ENCODE data around the gene E2F2.

E2F2 gene, protein sequence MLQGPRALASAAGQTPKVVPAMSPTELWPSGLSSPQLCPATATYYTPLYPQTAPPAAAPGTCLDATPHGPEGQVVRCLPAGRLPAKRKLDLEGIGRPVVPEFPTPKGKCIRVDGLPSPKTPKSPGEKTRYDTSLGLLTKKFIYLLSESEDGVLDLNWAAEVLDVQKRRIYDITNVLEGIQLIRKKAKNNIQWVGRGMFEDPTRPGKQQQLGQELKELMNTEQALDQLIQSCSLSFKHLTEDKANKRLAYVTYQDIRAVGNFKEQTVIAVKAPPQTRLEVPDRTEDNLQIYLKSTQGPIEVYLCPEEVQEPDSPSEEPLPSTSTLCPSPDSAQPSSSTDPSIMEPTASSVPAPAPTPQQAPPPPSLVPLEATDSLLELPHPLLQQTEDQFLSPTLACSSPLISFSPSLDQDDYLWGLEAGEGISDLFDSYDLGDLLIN

DNA sequence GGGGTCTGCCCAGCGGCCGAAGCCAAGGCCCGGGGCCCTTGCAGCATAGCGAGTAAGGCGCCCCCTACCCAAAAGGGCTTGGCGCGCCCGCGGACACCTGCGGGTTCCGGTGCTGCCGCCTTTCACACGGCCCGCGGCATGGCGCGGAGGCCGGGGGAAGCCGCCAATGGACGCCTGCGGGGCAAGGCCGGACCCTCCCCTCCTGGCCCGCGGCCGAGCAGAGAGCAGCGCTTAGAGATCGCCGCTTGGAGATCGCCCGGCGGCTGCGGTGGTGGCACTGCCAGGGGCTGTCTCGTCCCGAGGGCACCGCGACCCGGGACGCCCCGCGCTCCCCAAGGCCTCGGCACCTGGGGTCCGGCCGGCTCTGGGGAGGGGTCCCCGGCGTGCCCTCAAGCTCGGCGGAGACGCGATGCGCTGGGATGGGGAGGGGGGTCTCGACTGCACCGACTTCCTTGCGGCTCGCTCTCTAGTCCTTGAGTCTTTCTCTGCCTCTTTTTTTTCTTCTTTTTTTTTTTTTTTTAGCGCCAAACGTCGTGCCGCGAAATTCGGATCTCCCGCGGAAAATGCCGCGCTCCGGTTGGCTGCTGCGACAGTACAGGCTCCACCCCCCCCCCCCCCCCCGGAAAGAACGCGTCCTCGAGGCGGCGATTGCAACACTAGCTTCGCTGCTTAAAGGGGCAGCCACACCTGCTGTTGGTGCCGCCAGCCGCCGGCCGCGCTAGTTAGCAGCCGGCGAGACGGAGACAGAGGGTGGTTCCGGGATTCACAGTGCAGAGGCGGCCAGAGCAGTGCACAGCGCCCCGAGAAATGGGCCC lies at the start of gene E2F2:
E2F2 (minus strand) TSS at position 487 of the 815 bp plus-strand sequence; CDS start at position 47, 440 bp downstream.
- DNase-seq (ENCODE audit: low read depth): peak; percentile 85

DNA sequence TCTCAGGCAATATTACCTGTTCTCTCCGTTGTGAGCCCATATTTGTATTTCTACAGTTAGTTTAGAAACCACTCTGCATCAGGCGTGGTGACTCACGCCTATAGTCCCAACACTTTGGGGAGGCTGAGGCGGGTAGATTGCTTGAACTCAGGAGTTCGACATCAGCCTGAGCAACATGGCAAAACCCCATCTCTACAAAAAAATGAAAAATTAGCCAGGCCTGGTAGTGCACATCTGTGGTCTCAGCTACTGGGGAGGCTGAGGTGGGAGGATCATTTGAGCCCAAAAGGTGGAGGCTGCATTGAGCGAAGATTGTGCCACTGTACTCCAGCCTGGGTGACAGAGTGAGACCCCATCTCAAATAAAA lies 47.9 kb upstream of the E2F2 start:
- DNase-seq (ENCODE audit: low read depth): no peak

DNA sequence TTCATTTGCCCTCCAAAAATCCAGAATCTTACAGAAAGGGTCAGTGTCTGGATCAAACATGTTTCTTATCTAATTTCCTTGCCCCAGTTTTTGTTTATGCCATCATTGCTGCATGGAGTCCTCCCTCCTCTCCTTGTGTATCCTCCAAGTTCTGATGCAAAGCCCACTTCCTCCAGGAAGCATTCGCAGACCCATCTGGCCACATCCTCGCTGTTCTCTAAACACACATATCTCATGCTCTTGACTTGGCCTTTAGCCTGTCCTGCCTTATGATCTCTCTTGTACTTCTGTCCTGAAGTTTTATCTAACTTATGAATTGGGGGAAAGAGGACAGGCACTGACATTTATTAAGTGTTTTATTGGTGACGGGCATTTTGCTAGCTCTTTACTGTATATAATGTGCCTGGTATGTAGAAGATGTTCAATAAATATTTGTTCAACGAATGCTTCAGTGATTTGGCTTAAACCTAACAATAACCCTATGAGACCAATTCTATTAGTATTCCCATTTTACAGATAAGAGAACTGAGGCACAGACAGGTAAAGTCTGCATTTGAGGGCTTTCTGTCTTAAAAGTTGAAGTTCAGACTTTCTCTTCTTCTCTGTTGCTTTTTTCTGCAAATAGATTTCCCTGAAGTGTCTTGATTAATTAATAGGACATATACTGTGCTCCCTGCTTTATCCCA lies 47.4 kb upstream of the E2F2 start:
- no peak for DNase-seq (ENCODE audit: low read depth)

DNA sequence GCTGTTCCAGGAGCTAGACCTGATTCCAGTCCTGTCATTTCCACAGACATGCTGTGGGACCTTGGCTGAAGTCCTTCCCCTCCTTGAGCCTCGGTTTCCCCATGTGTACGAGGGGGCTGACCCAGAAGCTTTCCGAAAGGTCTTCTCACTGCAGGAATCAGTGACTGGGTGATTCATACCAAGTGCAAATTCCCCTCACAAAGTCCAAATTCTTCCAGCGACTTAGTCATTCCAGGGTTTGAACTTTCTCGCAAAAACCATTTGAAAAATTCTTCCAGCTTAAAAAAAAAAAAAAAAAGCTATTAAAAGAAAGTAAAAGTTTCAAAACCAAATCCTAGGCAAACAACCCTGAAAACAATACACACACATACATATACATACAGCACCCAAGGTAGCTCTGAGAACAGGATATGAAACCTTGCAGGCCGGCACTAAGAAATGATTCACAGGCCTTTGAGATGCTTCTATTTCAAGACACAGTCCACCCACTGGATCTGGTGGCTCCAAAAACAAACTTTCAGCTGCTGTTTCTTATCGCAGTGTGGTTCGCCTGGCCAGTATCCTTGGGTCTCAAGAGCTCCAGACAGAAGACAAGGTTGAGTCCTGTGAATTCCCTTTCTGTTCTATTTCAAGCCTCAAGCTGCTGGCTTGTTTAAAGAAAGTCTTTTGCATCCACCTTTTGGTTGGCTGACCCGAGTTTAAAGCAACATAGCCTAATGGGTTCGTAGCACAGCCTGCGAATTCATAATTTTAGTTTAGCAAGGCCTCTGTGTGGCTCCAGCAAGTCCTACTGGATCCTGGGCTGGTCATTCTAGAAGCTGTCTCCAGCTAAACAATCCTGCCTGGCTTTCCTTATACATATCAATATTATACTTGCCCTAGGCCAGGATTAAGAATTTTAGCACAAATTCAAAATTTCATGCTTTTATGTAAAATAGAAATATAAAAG lies 46.3 kb upstream of the E2F2 start:
- DNase-seq (ENCODE audit: low read depth): peak; percentile 72

DNA sequence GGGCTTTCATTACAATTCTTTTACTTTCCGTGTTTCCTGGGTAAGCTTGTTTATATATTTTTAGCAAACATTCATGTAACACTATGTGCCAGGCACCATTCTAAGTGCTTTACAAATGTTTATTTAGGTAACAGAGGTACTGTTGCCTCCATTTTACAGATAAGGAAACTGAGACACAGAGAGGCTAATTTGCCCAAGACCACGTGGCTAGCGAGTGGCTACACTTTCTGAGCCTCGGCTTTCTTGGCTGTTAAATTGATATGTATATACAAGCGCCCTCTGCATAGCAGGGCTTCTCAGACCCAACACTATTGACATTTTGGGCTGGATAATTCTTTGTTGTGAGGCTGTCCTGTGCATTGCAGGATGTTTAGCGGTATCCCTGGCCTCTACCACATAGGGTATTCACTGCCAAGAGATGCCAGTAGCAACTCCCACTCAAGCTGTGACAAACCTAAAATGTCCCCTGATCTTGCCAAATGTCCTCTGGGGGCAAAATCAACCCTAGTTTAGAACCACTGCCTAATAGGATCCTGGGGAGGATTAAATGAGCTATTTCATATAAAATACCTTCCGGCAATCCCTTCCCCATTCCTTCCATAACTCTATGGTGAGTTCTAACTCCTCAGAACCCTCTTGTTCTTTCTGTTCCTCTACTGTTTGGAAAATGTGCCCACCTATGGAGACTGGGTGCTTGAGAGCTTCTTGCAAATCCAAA lies 45.5 kb upstream of the E2F2 start:
- DNase-seq (ENCODE audit: low read depth): peak; percentile 16

DNA sequence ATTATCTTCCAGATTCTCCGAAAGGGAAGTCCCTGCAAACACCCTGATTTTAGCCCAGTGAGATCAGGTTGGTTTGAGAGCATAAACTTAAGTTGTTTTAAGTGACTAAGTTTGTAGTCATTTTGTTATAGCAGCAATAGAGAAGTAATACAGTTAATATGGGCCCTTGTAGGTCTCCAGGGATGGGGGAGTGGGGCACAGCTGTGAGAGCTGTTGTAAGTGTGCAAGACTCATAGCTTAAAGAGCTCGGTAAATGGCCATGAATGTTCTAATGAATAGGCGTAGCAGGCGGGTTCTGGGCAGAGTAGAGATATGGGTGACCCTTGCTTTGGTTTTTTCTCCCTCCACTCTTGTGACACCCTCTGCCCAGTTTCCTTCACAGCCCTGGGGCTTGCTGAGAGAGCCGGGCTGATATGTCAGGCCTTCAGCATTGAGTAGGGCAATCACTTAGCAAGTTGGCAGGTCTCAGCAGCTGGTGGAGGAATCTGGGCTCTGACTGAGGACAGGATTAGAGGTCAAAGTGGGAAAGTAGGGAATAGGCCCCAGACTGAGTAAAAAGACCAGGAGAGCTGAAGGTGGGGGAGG lies 44.3 kb upstream of the E2F2 start:
- no peak for DNase-seq (ENCODE audit: low read depth)

DNA sequence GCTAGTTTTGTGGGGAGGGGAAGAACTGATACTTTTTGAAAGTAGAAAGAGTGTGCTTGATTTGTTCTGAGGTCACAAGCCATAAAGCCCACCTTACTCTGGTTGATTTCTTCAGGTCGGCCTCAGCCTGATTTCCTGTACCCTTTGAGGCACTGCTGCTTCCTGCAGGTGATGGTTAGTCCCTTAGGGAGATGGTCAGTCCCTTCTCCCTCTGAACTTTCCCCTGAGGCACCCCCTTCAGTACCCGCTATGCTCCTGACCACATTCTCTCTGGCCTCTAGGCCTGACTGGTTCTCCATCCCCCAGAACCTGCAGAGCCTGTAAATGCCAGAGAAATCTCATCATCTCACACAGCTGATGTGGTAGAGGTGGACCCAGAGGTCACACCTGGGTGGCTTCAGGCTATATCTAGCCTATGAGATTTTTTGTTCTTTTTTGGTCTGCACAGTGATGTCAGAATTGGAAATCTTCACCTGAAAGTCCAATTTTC lies 43.3 kb upstream of the E2F2 start:
- no peak for DNase-seq (ENCODE audit: low read depth)

DNA sequence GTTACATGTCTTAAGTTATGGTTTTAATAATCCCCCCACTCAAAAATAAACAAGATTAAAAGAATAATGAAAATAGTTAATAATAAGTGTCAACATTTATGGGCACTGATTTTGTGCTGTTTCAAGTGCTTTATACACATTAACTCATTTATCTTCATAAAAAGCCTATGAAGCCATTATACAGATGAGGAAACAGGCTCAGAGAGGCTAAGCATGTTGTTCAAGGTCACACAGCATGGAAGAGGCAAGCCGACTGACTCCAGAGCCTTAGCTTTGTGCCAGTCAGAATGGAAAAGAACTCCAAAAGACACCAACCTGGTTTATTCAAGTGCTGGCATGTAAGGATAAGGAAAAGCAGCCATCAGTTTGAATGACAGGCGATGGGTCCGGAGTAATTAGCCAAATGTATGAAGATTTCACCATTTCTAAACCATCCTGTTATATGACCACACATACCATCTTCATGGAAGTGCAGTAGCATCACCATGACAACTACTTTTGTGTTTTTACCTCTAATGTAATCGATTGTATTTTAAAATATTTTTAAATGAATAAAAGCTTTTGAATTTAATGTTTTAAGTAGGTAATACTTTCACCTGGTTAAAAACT lies 42.6 kb upstream of the E2F2 start:
- no peak for DNase-seq (ENCODE audit: low read depth)

DNA sequence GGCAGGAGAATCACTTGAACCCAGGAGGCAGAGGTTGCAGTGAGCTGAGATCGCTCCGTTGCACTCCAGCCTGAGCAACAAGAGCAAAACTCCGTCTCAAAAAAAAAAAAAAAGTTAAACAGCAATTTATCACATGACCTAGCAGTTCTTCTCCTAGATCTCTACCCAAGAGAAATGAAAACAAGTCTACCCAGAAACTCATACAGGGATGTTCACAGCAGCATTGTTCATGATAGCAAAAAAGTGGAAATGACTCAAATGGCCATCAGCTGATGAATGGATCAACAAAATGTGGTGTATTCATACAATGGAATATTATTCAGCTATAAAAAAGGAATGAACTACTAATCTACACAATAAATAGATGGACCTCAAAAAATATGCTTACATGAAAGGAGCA lies 40.4 kb upstream of the E2F2 start:
- no peak for DNase-seq (ENCODE audit: low read depth)

DNA sequence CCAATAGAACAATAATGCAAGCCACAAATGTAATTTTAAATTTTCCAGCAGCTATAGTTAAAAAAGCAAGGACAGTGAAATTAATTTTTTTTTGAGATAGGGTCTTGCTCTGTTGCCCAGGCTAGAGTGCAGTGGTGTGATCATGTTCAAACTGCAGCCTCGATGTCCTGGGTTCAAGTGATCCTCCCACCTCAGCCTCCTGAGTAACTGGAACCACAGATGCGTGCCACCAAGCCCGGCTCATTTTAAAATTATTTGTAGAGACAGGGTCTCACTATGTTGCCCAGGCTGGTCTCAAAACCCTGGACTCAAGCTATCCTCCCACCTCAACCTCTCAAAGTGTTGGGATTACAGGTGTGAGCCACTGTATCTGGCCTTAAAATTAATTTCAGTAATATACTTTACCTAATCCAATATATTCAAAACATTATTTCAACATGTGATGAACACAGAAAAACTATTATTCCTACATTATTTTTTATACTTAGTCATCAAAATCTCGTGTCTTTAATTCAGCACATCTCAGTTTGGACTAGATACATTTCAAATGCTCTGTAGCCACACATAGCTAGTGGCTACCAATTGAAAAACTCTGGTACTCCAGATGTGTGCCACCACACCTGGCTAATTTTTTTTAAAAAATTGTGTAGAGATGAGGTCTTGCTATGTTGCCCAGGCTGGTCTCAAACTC lies 39.1 kb upstream of the E2F2 start:
- no peak for DNase-seq (ENCODE audit: low read depth)

DNA sequence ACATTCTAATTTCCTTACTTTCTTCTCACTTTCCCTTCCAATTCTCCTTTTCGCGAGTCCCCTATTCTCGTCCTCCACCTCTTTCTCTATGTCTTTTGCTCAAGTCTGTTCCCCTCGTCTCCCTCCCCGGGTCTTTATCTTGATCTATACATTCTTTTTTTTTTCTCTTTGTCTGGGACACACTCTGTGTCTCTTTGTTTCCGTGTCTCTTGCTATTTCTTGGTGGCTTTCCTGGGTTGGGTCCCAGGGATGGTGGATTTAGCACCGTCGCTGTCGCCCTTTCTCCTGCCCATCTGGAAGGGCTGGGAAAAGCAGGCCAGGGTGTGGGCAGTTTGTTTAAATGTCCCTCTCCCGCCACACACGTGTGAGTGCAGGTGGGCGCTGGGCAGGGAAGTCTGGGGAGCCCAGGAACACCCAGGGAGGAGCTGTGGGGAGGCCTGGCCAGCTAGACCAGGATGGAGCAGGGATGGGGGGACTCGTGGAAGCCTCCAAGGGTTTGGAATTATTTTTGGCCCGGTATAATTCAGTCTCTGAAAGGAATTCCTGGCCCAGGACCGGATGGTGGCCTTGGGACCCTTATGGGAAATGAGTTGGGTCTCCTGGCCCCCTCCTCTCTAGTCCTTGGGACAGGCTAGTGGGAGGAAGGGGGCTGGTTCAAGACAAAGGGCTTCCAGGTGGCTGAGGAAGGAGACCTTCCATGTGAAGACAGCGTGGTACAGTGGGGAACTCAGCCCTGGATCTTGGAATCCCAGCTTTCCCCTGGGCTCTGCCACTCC lies 37.8 kb upstream of the E2F2 start:
- DNase-seq (ENCODE audit: low read depth): no peak

DNA sequence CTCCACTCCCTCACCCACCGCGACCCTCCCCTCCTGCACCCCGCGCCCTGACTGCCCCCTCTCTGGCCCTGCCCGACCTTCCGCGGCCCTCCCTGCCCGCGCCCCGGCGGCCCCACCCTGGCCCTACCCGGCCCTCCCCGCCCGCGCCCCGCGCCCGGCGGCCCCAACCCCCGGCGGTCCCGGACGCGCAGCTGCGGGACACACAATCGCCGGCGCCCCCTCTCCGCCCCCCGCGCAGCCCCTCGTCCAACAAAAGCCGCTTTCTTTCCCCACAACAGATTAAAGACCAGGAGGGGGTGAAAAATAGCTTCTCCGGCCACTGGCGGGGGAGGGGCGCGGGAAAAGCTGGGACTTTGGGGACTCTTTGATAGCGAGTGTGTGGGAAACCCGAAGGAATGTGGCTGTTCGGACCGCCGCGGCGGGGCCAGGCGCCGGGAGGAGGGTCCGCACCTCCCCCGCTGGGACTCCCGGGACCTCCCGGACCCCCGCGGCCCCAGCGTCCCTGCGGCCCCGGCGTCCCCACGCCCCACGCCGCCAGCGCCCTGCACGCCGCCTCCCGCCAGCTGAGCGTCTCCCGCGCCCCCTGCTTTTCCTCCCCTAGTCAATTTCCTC lies 37.1 kb upstream of the E2F2 start:
- no peak for DNase-seq (ENCODE audit: low read depth)

DNA sequence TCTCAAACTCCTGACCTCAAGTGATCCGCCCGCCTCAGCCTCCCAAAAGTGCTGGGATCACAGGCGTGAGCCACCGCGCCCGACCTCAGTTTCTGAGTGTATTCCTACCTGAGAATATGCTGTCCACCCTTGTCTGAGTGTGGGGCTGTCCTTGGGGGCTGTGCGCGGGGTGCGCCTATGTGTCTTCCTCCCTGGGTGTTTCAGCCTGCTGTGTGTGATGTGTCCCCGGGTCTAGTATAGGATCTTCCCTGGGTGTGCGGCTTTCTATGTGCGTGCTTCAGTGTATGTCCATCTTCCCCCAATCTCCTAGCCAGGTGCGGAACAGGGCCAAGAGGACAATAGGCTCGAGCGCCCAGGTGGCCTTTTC lies 36.6 kb upstream of the E2F2 start:
- no peak for DNase-seq (ENCODE audit: low read depth)

DNA sequence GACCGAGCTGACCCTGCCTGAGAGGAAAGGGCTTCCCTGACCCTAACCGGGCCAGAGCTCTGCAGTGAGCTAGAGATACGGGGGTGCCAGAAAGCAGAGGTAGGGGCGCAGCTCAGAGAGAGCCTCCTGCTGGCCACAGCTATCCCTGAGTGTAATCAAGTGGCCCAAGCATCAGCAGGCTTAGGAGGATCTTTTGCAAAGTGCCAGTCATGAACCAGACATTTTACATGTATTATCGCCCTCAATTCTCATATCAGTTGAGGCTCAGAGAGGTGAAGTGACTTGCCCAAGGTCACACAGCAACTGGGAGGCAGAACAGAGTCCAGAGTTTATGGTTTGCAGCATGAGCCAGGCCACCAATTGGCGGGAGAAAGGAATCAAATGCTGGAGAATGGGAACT lies 35.3 kb upstream of the E2F2 start:
- DNase-seq (ENCODE audit: low read depth): no peak

DNA sequence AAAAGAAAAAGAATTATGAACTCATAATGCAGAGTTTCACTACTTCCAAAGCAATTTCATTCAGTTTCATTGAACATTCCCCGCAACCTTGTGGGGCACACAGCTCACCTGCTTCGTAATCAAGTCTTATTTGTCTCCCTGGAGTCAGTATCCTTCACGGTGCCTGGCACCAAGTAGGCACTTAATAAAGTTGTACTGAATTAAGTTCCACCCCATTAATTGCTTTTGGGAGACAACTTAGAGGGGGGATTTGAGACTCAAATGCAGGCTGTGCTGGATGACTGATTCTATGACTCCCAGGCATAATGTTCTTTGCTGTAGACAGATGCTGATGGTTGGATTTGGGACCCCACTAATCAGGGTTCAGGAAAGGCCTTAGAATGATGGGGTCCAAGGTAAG lies 34.7 kb upstream of the E2F2 start:
- no peak for DNase-seq (ENCODE audit: low read depth)

DNA sequence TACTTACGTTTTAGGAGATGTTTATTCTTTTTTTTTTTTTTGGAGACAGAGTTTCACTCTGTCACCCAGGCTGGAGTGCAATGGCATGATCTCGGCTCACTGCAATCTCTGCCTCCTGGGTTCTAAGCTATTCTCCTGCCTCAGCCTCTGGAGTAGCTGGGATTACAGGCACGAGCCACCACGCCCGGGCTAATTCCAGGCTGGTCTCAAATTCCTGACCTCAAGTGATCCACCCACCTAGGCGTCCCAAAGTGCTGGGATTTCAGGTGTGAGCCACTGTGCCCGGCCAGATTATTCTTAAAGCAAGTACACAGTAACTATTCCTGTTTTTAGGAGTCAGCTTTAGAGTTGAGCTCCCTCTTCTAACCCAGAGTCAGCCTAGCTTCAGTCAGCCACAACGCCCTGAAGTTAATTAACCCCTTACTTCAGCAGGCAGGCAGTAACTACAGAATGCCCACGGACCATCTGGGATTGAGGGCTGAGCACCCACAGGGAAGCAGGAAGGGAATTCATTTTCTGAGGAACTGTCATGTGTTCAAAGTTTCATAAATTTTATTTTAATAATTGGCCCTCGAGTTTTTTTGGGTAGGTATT lies 33.6 kb upstream of the E2F2 start:
- DNase-seq (ENCODE audit: low read depth): no peak

DNA sequence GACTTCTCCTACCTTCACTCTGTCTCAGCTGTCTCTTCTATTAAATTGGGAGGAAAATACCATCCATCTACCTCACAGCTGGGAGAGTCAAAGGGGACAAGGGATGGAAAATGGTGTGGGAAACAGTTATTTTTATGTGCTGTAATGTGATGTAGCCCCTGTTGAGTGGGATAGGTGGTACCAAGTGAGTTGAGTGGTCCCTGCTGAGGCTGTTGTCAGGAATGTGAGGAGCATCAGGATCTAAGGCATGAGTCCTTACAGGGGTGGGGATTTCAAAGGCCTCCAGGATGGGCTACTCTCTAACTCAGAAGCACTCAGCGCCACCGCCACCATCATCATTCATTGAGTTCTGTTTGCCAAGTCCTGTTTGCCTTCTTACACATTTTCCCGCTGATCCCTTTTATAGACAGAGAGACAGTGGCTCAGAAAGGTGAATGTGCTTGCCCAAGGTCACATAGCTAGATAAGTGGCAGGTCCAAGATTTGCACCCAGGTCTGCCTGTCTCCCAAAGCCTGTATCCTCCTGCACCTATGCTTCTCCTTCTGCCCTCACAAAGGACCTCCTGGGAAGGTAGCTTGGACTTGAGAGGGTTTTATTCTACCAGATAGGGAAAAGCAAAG lies 32.8 kb upstream of the E2F2 start:
- no peak for DNase-seq (ENCODE audit: low read depth)

Data from fibroblast of gingiva (primary cell).